Activated CD4-positive, alpha-beta T cell treated with anti-CD3 and anti-CD28 coated beads, Interleukin-2, amount 50 U/mL, for 24 hours (primary cell): ENCODE data around the gene KCNG2.

ENCODE experiments used
- DNase-seq, 2 donors: peaks; one replicate each; pipeline ENCODE4 v3.0.0-alpha.2; 2020; ENCODE audit warnings: low read depth in 1 of 2, low spot score in 1 of 2

KCNG2 gene

DNA sequence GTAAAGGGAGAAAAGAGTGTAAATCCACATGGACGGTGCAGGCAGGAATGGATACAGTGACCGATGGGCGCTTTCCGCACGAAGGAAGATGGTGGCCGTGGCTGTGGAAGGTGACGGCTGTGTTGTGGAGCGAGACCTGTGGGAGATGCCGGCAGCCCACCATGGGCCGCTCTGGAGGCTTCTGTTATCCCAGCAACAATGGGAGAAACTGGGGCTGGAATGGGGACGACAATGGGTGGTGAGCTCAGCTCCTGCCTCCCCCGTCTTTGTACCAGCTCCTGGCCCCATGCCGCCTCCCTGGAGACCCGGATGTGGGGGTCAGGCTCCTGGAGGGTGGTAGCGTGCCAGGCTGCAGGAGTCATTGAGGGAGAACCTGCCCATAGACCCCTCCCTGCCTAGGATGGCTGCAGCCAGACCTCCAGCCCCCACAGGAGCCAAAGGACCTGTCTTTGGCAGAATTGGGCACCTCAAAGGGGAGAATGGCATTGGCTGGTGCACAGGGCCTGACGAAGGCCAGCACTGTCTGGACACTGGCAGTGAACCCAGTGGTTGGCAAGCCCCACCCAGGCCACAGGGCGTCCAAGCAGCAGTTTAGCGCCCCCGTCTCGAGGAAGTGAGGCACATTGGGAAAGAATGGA is 81.1 kb downstream of the KCNG2 start:
- DNase-seq, result no peak

DNA sequence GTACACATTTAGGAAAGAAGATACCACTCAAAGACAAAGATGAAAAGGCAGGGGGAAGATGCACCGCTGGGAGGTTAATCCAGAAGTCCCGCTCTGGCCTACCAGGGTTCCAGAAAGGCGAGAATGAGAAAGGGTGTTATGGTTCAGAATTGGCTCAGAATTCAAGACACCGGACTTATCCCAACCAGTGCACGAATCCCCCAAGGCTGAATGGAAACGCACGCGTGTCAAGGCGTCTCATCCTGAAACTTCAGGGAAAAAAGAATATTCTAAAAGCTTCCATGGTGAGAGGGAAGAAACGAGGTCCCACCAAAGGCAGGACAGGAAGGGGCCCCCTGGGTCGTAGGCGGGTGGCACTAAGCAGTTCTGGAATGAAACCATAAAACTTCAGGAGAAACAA is 81.8 kb downstream of the KCNG2 start:
- DNase-seq, result no peak

DNA sequence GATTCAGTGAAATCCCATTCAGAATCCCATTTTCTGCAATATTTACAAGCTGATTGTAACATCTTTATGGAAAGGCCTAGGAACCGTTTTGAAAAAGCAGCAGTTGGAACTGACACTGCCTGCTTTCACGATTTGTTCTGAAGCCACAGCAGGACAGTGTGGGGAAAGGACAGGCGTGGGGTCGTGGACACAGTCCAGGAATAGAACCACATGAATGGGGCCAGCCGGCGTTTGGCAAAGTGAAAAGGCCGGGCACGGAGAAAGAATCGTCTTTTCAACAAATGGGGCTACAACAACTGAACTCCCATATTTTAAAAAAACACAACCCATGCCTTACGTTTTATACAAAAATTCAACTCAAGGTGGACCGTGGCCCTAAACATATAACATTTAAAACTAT is 84.0 kb downstream of the KCNG2 start:
- no peak for DNase-seq

- DNase-seq, result no peak
Observed at GRCh38 chr18:79882522-79883241, 84.9 kb downstream of the KCNG2 start.

DNA sequence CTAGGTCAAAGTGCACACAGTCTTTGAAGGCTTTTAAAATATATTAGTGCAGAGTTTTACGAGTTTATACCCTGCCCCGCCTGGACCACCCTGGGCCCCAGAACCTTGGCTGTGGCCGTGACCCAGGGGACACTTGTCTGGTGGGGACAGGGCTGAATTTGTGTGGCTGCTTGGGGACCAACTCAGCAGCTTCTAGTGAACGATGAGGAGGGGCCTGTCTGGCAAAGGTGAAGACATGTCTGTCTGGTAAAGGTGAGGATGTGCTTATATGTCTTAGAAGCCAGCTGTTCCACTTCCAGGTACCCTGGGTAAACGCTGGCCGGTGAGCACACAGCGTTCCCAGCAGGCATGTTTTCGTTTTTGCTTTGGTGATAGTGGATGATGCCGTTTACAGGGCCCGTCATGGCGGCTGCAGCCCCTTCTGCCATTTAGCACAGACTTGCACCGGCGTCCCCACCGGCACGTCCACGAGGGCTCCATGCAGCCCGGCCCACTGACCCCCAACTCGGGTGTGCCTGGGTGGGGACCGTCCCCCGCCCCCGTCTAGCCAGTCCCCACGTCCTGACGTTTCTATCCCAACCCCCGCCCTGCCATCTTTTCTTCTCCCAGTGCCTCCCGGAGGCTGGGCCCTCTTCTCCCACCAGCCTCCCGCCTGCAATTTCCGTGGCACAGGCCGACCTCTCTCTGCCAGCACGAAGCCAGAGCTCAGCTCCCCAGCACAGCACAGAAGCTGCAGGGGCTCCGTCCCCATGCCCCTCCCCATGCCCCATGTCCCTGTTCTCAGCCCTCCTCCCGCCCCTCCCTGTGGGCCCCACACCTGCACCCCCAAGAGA is 85.9 kb downstream of the KCNG2 start:
- DNase-seq, result no peak

DNA sequence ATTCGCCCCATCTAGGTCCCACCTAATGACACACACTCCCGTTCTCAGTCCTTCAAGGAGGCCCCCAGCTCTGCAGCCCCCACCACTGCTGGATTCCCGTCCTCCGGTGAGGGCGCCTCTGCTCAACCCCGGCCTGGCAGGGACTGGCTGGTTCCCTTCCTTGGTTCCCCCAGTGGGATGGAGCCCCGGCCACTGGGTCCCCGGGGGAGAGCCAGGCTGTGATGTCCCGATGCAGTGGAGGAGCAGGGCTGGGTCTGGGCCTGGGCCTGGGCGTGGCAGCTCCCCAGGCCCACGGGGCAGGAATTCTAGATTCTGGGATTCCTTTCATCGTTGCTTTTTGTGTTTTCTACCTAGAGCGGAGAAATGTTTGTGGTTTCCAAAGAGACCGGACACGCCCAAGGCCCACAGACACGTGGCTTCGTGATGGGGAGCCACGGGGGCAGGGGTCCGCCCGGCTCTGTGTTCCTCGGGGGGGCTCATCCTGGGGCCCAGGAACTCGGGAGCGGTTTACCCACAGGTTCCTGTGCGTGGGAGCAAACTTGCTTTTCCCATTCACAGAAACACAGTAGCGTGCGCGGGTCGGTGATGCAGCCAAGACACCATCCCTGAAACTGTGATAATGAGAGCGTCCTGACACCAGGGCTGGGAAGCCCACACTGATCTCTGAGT is 86.7 kb downstream of the KCNG2 start:
- no peak for DNase-seq

DNA sequence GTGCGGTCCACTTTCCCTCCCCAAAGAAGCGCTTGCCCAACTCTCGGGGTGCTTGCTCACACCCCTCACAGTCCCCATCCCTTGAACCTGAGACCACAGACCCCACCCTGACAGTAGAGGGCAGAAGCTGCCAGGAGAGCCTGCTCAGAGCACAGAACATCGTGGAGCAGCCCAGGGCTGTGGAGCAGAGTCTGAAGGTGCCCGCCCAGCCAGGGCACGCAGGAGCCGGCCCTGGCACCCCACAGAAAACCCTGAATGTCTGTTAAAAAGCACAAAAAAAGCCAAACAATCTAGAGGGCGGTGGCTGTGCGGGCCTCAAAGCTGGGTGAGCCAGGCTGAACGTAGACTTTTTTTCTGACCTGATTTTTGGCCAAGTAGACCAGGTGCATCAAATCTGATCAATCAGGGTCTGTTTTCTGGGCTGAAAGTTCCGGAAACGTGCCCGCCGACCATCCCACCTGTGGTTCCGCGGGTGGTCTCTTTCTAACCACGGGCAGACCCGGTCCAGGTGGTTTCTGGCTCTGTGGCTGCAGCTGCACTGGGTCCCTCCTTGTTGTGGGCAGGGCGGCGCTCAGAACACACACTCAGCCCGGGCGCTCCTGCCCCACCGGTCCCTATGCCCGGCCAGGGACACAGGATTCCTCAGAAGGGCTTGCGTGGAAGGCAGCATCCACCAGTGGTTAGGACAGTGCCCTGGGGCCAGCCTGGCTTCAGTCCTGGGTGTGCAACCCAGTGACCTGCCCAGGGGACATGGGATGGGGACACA is 87.4 kb downstream of the KCNG2 start:
- no peak for DNase-seq

DNA sequence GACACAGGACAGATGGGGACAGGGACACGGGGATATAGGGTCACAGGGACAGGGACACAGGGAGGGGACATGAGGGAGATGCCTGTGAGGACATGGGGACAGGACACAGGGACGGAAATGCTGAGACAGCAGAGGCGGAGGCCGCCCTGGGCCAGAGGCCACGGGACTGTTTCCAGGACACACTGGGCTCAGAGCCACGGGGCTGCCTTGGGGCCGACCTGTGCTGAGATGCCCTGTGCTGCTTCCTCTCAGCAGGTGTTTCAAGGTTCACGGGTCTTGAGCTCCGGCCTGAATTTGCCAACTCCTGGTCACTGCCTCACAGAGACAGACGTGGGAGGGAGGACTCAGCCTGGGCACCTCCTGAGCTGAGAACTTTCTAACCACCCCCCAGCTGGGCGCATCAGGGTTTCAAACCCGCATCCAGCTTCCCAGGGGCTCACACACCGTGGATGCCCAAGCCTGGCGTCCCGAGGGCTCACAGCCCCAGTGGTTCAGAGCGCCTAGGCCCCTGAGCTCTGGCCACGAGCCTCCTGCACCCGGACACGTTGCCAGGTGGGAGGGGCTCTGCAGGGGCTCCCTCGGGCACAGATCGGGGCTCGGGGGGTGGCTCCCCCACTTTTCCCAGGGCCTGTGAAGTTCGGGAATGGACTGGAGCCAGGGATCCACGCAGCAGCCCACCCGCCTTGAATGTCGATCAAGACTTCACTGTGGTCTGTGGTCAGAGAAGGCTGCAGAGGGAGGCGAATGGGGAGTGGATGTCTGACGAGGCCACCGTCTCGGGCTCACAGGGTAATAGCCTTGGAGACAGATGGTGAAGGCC is 89.7 kb downstream of the KCNG2 start:
- DNase-seq, result no peak

DNA sequence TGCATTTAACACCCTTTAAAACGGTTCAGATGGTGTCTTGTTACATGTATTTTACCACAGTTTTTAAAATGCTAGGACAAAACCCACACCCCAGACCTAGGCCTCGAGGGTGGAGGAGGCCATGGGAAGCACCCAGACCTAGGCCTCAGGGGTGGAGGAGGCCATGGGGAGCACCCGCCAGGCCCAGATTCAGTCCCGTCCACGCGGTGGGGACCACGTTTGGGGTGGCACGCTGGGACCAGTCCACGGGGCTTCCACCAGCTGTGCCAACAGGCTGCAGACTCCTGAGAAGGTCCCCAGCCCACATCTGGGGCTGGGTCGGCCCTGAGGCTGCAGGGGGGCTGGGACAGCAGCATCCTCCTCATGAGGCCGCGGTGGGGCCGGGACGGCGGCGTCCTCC is 90.3 kb downstream of the KCNG2 start:
- no peak for DNase-seq

DNA sequence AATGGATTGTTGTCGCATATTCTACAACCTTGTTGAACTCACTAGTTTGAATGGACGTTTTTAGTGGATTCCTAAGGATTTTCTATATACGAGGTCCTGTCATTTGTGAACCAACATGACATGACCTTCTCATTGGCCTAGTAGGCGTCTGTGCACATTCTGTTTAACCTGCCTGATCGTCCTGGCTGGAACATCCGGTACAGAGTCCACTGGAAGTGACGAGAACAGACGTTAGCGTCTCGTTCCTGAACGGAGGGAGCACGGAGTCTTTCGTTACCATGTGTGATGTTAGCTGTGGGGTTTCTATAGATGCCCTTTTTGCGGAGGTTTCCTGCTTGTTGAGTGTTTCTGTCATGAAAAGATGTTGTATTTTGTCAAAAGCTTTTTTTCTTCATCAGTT is 91.8 kb downstream of the KCNG2 start:
- no peak for DNase-seq

GRCh38 chr18:79890674-79891073 is 92.9 kb downstream of the KCNG2 start:
- no peak for DNase-seq

DNA sequence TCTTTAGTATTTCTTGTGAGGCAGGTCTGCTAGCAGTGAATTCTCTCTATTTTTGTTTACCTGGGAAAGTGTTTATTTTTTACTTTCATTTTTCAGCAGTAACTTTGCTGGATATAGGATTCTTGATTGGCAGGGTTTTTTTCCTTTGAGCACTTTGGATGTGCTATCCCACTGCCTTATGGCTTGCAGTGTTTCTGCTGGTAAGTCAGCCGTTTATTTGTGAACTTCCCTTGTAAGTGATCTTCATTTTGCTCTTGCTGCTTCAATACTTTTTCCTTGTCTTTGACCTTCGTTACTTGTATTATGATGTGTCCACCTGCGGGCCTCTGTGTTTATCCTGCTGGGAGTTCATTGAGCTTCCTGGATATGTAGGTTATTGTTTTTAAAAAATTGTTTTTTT is 99.0 kb downstream of the KCNG2 start:
- DNase-seq, result no peak

DNA sequence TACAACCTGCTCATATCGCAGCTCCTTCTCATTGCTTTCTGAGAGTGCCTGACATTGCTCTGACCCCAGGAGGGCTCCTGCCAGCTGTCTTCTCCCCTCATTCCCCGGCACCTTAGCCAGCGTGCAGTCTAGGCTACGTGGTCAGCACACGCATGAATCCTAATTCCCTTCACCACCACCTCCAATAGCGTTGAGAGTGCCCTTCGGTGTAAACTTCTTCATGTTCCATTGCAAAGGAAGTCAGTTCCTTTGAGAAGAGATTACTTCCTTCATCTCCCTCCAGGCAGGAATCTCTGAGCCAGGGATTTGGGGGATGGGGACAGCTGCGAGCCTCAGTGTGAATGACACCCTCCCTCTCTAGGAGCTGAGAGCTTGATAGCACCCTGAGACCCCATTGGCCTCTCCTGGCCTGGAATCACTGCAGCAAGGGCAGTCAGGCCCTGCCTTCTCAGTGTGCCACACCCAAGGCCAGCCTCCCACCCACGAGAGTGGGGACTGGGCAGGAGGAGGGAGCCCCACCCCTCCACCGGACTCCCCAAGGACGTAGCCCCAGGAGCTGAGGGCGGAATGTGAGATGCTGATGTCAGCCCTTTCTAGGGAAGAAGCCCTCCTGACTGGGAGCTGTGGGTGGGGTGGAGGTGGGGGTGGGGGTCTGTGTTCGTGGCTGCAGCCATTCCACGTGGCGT is 100.3 kb downstream of the KCNG2 start:
- no peak for DNase-seq

- no peak for DNase-seq
Observed at GRCh38 chr18:79898952-79899608, 101.3 kb downstream of the KCNG2 start.

DNA sequence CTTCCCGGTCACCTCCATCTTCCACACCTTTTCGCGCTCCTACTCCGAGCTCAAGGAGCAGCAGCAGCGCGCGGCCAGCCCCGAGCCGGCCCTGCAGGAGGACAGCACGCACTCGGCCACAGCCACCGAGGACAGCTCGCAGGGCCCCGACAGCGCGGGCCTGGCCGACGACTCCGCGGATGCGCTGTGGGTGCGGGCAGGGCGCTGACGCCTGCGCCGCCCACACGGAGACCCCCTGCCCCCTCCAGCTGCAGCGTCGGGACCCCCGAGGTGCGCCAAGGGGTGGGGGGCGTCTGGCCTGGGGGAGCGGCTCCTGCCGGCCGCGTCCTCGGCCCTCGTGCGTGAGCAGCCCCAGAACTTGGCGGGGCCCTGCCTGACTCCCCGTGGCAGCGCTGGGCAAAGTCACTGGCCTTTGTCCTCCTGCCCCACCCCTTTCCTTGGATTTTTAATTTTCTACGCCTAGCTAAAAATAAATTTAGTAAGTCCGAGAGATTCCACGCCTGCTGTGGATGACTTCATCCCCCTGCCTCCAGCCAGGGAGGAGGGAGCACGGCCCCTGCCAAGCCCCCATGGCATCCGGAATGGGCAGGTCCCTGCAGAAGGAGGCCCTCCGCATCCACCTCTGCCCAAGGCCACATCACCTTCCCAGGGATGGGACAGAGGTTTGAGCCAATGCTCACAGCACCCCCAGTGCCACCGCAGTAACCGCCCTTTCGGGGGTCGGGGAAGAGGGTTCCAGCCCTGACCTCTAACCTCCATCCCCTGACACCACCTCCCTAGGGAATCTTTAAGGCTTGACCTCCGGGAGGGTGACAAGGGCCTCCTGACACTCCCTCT is 102.1 kb downstream of the KCNG2 start:
- no peak for DNase-seq

GRCh38 chr18:79900610-79901570 is 103.2 kb downstream of the KCNG2 start:
- no peak for DNase-seq

- DNase-seq, result no peak
Observed at GRCh38 chr18:79901665-79902064, 103.9 kb downstream of the KCNG2 start.
